HG03196 (cell line): Measurements from ENCODE around the gene GEMIN7.
A peak's percentile ranks its signal among the peaks of the same experiment; 100 is the strongest.

Experiments
- ATAC-seq: cut with Tn5 transposase; IDR thresholded peaks from one replicate; pipeline ENCODE4 v1.9.1; 2021; ENCODE audit not compliant: unreplicated experiment

Gene GEMIN7

DNA sequence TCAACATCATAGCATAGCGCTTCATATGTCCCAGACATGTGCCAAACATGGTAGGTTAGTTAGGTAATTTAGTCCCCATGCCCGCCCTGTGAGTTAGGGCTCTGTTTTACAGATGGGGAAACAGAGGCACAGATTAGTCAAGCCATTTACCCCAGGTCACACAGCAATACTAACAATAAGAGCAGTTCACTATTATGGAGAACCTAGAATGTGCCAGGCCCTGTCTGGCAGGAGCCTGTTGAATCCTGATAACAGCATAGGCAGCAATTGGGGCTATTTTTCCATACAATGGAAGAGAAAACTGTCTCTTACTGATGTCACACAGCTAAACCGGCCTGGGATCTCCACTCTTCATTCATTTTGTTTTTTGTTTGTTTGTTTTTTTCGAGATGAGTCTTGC is 7.4 kb downstream of the GEMIN7 start:
- ATAC-seq, result no peak

DNA sequence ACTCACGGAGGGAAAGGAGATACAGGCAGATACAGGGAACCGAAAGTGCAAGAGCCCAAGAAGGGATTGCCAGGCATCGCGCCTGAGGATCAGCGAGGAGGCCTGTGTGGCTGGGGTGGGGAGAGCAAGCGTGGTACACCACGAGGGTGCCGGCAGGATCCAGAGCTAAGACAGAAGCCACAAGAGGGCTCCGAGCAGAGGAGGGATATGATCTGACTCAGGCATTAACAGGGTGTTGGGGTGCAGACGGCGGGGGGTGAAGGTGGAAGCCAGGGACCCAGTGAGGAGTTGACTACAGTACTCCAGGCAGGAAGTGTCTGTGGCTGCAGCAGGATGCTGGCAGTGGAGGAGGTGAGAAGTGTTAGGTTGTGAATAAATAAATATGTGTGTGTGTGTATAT is 8.5 kb downstream of the GEMIN7 start:
- no peak for ATAC-seq

DNA sequence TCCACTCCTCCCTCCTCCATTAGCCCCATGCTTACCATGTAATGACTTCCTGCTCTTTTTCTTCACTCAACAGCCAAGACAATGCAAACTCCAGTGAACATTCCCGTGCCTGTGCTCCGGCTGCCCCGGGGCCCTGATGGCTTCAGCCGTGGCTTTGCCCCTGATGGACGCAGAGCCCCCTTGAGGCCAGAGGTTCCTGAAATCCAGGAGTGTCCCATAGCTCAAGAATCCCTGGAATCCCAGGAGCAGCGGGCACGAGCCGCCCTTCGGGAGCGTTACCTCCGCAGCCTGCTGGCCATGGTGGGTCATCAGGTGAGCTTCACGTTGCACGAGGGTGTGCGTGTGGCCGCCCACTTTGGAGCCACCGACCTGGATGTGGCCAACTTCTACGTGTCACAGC is 11.0 kb downstream of the GEMIN7 start:
- ATAC-seq, result no peak

DNA sequence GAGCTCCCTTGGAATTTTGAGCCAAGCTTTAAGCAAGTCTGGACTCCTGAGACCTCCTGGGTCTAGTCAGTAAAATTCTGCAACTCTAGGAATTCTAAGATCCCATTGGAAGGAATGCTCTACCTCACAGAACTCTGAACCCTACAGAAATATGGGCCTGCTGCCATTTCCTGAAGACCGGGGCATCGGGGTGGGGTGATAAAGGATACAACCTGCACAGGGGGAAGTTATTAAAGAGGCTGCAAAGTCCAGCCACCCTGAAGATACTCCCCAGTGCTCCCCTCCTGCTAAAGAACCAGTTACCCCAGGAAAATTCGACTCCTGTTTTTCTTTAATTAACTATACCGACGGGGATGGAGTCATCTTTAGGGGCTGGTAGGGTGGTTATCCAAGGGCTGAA is 11.5 kb downstream of the GEMIN7 start:
- no peak for ATAC-seq

DNA sequence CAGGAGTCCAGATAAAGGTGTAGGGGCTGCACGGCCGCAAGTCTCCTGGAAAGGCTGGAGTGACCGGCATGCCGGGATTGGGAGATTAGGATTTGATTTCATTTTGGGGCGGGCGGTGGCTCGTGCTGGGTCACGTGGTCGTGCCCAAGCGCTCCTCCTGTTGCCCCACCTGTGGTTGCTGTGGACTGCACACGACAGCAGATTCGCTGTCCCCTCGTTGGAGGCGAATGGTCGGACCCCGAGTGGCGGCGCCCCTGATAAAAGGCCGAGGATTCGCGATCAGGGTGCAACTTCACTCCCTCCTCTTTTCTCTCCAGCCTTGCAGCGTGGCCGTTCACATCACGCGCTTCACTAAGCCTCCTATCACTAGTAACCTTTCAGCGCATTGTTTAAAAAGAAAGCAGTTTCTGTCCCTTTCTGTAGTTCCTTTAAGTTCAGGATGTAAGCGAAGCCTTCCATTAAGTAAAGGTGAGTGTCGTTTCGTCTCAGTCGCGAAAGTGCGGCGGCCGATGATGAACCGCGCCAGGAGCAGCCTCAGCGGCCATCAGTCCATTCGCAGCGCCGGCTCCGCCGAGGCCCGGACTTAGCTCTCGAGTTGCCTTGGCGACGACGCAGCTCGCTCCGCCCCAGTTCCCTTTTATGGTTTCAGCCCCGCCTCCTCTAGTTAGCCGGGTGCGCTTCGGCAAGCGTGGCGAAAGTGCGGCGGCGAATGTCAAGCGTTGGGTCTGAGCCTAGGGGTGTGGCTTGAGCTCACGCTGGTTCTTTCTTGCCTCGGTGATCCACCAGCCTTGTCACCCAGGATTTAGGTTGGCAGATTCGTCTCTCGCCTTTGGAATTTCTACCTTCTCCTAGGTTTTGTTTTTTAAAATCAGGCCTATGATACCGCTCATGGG is 12.2 kb downstream of the GEMIN7 start:
- peak; percentile 59 for ATAC-seq

DNA sequence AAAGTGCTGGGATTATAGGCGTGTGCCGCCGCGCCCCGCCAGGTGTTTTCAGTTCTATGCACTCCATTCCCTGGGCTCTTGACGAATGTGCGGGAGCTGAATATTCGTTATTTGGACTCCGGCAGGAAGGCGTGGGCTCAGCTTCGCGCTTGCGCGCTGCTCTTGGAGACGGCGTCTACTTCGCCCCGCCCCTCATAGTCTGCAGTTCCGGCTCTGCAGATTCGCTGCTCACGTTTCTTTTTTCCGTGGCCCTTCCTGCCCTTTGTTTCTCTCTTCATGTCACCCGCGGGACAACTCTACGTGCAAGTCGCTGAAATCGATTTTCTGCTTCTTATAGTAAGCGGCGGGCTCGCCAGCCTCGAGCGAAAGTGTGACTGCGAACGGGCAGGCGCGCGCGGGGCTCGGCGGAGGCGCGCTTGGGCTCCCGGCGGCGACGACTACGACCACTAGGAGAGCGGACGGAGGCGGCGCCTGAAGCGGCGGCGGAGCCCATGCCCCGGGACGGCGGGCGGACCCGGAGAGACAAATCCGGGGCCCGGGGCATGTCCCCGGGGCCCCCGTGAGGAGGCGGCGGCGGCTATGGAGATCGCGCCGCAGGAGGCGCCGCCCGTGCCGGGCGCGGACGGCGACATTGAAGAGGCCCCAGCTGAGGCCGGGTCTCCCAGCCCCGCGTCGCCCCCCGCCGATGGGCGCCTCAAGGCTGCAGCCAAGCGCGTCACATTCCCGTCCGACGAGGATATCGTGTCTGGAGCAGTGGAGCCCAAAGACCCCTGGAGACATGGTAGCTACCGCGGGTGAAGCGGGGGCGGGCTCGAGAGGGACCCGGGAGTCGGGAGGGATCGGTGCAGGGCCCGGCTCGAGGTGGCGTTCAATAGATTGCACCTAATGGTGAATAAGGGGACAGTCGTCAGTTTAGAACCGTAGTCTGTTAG is 14.0 kb downstream of the GEMIN7 start, which contains the start of gene PPP1R37:
Gene PPP1R37, plus strand, starts transcription at position 433 of the 932 bp plus-strand sequence. Its CDS starts 147 bp downstream, at position 580.
- ATAC-seq, result peak; percentile 63

DNA sequence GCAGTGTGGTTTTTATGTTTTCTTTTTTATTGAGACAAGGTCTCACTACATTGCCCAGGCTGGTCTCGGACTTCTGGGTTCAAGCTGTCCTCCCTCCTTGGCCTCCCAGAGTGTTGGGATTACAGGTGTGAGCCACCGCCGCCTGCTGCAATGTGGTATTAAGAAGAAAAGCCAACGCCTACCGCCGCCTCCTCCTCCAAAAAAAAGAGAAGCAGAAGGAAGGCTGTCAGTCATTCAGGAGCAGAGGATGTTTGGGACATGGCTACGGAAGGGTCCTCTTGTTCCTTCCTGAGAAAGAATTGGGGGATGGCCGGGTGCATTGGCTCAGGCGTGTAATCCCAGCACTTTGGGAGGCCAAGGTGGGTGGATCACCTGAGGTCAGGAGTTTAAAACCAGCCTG is 15.1 kb downstream of the GEMIN7 start:
- no peak for ATAC-seq

DNA sequence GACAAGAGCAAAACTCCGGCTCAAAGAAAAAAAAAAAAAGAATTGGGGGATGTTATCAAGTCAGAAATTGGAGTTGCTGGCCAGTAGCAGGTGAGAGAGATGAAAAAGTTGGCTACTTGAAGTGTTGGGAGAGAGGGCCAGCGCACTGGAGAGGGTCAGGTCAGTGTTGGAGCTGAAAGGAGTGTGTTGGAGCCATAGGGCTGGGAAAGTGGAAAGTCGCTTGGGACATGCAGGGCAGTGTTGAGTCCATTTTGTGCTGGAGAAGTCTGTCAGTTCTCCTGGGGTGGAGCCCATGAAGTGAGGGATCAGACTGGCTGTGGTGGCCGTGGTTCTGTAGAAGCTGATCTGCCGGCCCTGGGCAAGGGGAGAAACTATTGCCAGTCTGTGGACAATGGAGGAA is 15.6 kb downstream of the GEMIN7 start:
- no peak for ATAC-seq

DNA sequence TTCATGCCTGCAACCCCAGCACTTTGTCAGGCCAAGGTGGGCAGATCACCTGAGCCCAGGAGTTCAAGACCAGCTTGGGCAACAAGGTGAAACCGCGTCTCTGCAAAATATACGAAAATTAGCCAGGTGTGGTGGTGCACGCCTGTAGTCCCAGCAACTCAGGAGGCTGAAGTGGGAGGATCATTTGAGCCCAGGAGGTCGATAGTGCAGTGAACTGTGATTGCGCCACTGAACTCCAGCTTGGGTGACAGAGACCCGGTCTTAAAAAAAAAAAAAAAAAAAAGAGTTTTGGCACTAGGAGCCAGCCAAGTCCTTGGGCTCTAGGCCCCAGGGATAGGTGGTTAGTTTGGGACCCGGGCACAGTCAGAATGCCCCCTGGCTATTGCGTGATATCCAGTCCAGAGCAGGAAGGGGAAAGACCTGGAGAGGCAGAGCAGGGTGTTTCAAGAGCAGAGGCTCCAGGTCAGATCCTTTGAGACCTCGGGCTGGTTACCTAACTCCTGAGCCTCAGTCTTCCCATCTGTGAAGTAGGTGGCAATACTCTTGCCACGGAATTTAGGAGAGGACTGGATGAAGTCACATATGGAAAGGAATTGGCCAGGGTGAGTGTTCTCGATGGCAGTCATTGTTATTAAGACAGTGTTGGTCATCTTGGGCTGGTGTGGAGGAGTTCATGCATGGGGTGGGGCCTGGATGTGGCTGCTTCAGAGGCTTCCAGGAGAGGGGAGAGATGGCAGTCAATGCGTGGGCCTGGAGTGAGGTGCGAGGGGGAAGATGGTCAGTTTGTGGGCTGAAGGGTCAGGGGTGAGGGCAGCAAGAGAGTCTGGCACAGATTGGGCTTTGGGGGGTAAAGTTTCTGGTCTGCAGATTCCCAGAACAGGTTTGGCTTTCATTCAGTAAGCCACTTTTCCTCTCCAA is 16.7 kb downstream of the GEMIN7 start:
- no peak for ATAC-seq

DNA sequence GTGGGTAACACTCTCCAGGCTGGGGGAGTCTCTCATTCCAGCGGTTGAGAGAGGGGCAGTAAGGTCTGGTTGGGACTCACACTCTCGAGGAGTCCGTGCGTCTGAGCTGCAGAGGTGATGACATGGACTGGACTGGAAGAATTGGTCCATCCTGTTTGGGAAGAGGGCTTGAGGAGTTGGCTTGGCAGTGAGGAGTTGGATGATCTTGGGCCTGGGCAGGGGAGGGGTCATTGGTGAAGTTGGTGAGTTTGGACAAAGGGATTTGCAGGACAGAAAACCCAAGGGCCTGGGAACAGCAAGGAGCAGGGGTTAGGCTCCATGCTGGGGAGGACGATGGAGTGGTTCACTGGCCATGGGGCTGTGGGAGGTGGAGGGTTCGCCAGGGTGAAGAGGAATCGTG is 17.6 kb downstream of the GEMIN7 start:
- no peak for ATAC-seq

DNA sequence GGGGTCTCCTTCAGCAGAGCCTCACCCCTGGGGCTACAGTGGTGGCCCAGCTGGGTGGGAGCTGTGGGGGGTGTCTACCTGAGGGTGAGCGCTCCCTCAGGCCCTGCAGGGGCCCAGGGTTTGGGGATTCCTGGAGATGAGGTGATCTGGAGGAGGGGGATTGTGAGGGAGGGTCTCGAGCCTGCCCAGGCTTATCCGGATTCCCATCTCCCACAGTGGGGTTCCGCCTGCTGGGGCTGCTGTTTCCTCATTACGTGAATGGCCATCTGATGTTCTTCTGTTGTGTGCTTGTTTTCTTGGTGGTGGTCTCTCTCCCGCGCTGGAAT is 18.4 kb downstream of the GEMIN7 start:
- ATAC-seq, result no peak

DNA sequence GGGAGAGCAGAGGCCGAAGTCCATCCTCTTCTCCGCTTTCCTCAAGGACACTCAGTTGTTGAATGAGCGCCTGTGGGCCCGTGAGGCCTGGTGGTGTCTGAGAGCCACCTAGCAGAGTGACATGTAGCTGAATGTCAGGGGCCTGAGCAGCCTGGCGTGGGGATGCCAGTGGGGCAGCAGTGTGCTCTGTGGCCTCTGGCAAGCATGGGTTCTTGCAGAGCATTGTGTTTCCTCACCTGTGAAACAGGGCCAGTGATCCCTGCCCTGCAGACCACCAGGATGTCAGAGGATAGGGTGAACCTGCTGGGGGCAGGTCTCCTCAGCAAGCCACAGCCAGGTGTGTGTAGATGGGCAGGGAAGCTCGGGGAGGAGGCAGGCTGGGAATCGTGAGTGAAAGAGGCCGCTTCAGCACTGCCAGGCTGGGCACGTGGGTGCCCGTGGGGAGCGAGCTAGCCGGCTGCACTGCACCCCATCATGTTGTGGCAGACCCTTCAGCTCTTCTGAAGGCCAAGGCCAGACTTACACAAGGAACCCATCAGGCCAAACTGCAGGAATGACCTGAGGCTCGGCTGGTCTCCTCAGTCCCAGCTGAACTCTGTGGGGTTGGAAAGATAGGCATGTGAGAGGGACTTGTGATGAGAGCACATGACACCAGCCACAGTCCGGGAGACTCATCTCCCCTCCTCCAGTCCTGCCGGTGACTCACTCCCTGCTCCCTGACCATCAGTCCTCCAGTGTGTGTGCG is 18.9 kb downstream of the GEMIN7 start:
- no peak for ATAC-seq

DNA sequence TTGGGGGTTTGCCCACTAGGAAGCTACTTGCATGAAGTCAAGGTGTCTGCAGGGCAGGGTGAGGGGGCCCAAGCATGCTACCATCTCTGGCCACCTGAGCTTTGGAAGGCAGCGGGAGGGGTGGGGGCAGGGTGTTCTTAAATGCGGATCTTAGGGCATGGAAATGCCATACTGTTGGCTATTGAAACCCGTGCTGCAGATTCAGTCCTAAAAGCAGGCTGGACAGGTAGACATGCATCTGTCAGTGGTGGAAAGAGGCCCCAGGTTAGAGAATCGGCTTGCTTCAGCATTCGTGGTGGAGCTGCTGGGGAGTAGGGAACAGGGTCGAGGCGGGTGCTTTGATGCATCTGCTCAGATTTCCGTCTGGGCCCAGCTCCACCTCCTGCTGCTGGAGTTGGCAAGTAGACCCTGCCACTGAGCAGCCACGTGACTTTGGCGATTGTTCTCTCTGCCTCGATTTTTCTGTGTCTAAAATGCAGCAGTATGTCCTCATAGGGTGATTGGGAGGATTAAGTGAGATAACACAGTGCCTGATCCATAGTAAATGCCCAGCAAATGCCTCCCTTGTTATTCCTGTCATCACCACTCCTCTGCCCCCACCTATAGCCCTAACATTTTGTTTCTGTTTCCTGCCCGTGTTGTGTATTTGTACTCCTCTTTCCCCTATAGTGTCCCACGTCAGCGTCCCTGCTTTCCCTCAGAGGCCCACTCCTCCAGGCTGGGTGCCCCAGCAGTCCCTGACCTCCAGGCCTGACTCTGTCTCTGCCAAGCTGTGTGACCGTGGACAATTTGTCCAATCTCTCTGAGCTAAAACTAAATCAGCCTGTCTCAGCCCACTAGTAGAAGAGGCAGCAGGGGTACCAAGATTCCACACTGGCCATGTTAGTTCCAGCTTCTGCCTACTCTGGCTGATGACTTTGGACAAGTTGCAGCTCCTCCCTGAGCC is 19.7 kb downstream of the GEMIN7 start:
- ATAC-seq, result no peak

DNA sequence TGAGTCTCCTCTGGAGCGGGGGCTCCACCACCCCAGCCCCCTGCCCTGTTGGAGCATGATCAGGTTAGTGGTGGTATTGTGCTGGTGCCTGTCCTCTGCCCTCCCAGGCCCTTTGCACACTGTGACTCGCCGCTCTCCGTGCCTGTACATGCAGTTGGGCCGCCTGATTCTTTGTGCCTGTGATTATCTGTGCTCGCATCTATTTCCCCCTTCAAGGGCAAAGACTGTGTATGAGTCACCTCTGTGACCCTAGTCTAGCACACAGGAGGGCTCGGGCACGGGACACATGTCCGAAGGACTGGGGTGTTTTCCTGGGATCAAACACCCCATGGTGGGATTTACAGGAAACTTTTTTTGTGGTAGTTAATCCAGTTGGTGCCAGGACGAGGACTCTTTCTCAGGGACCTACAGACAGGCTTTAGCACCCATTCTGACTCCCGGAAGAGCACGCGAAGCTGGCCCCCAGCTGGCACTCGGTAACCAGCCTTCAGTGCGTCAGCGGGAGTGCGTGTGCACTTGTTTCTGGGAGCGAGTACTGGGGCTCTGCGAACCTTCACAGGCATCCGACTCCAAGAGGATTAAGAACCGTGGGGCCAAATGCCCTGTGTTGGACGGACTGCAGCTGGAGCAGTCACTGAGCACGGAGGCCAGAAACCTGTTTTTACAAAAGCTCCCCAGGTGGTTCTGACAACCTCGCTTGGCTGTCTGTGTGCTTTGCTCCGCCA is 20.6 kb downstream of the GEMIN7 start:
- ATAC-seq, result no peak

DNA sequence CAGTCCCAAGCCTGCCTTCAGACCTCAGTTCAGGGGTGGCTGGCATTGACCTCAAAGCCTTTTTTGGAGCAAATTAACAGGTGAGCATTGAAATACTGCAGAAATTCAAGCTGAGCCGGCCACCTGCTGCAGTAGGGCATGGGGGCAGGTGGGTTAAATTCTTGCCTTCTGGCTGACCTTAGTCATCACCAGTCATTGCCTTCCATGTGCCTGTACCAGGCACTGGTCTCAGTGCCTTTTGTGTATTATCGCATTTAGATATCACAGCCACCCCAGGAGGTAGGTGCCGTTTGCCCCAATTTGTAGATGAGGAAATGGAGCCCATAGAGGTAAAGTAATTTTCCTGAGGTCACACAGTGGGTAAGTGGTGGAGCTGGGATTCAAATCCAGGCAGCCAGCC is 21.1 kb downstream of the GEMIN7 start:
- ATAC-seq, result no peak

DNA sequence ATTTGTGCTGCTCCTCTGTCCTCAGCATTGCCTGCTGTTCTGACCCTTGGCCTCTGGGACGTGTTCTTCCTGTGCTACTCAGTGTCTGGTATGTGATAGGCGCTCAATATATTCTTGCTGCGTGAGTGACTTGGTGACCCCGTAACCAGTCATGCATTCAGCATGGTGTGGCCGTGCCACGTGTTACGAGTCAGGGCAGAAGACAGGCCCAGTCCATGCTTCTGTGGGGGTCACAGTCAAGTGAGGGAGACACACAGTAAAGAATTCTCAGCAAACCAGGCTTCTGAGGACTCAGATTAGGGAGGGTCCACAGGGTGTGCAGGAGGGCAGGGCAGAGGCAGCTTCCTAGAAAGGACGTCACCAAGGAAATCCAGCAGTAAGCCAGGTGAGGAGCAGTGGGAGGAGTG is 21.8 kb downstream of the GEMIN7 start:
- ATAC-seq, result no peak

DNA sequence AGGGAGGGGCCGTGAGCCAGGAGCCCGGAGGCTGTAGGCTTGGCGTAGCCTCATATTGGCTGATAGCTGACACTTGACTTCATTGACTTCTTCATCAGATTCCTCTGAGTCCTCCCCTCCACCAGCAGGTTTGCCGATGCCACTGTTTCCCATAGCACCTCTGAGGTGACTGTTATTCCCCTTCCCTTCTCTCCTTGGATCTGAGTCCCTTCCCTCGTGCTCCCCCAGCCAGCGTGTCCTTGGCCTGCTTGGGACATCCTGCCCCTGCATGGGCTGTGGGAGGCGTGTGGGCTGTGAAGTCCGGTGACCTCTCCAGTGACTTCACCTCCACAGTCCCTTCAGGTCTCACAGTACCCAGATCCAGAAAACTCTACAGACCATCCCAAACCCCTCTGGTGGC is 22.7 kb downstream of the GEMIN7 start:
- no peak for ATAC-seq

DNA sequence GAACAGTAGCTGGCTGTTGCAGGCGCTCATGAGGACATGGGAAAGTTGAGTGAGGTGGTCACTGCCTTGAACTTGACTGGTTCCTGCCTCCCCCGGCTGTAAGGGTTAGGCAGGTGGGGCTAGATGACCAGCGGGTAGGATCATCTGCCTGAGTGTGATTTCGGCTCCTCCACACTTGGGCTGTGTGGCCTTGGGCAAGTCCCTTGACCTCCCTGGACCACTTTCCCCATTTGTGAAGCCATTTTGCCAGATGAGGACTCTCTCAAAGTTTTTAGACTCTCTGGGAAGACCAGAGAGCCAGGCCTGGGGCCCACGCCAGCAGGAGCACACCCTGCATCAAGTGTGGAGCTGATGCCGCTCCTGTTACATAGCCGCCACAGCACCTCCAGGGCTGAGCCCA is 23.4 kb downstream of the GEMIN7 start:
- ATAC-seq, result no peak

DNA sequence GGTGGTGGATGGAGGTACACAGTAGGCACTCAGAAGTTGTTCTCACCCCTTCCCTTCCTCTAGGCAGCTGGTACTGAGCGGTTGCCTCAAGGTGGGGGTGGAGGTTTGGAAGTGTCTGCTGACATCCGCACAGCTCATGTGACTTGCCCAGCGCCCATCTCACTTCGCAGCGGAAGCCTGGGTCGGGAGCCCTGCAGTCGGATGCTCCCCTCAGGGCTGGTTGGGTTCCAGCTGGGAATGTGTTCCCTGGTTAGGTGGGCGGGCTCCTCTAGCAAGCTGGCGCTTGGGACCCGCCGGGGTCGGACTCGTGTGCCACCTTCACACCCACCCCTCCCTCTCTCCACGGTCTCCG is 24.1 kb downstream of the GEMIN7 start:
- ATAC-seq, result no peak
